Neural cell (in vitro differentiated cells): Measurements from ENCODE around the gene TAOK3. TPM values are rescaled to one million over a fixed set of nuclear protein-coding genes. Genes with fewer than 3 reads are reported as not detected.

Experiments used
- H2AFZ ChIP-seq: fragments of 200-600, 300-800 bp; sonication (generic), shearing (Covaris generic); 2 replicates; pipeline ENCODE4 v1.6.0; 2014; ENCODE audit warnings: low read depth, mild to moderate bottlenecking, antibody characterized with exemption, low read length, moderate library complexity
- H3F3A ChIP-seq: fragments of 200-600 bp; shearing (Covaris generic); 2 replicates; pipeline ENCODE4 v1.6.1; 2016; ENCODE audit warnings: mild to moderate bottlenecking, moderate library complexity, mixed read lengths, antibody characterized with exemption, low read length; ENCODE audit not compliant: insufficient read depth, poor library complexity, severe bottlenecking
- H3K27ac ChIP-seq: fragments of 200-600, 300-800 bp; sonication (generic), shearing (Covaris generic); 2 replicates; pipeline ENCODE4 v1.5.1; 2014; ENCODE audit warnings: mild to moderate bottlenecking, low read length, moderate library complexity
- H3K27me3 ChIP-seq: fragments of 300-800, 200-600 bp; sonication (generic), shearing (Covaris generic); 2 replicates; pipeline ENCODE4 v1.6.0; 2014; ENCODE audit warnings: mild to moderate bottlenecking, low read depth, low read length, moderate library complexity; ENCODE audit not compliant: insufficient read depth
- H3K36me3 ChIP-seq: fragments of 300-800, 200-600 bp; sonication (generic), shearing (Covaris generic); 2 replicates; pipeline ENCODE4 v1.5.1; 2014; ENCODE audit warnings: mild to moderate bottlenecking, antibody characterized with exemption, low read length, moderate library complexity; ENCODE audit not compliant: insufficient read depth
- H3K4me2 ChIP-seq: fragments of 300-800, 200-600 bp; sonication (generic), shearing (Covaris generic); 2 replicates; pipeline ENCODE4 v1.6.0; 2014; ENCODE audit warnings: mild to moderate bottlenecking, low read length
- H3K4me3 ChIP-seq: fragments of 300-800, 200-600 bp; sonication (generic), shearing (Covaris generic); 2 replicates; pipeline ENCODE4 v1.5.1; 2014; ENCODE audit warnings: mild to moderate bottlenecking, low read length, moderate library complexity
- H3K79me2 ChIP-seq: fragments of 200-600 bp; shearing (Covaris generic); replicated peaks from 2 replicates; pipeline ENCODE4 v1.6.0; 2014; ENCODE audit warnings: mild to moderate bottlenecking, low read length, moderate library complexity; ENCODE audit not compliant: insufficient read depth
- H3K9ac ChIP-seq: fragments of 300-800, 200-600 bp; sonication (generic), shearing (Covaris generic); 2 replicates; pipeline ENCODE4 v1.6.1; 2016; ENCODE audit warnings: mild to moderate bottlenecking, low read length, mixed read lengths
- H3K9me2 ChIP-seq: fragments of 200-600 bp; shearing (Covaris generic); 2 replicates; pipeline ENCODE4 v1.6.1; 2016; ENCODE audit warnings: mild to moderate bottlenecking, low read length, mixed read lengths; ENCODE audit not compliant: insufficient read depth
- H3K9me3 ChIP-seq: fragments of 200-600, 300-800 bp; sonication (generic), shearing (Covaris generic); 2 replicates; pipeline ENCODE4 v1.6.1; 2016; ENCODE audit warnings: mild to moderate bottlenecking, mixed run types, low read length, moderate library complexity, mixed read lengths
- H4K20me1 ChIP-seq: fragments of 200-600 bp; shearing (Covaris generic); 2 replicates; pipeline ENCODE4 v1.6.1; 2016; ENCODE audit warnings: mild to moderate bottlenecking, mixed run types; ENCODE audit not compliant: insufficient read depth
- EP300 ChIP-seq: fragments of 450-650 bp; conservative IDR thresholded peaks from 2 replicates; pipeline ENCODE4 v1.6.1; 2014; ENCODE audit warnings: antibody characterized with exemption, mild to moderate bottlenecking, moderate library complexity; ENCODE audit not compliant: poor library complexity, severe bottlenecking
- EZH2 ChIP-seq: fragments of 200-600, 300-800 bp; shearing (Covaris generic), sonication (generic); IDR thresholded peaks from 2 replicates; pipeline ENCODE4 v1.6.1; 2014; ENCODE audit warnings: antibody characterized with exemption, low read length, borderline replicate concordance, mild to moderate bottlenecking; ENCODE audit not compliant: insufficient read depth, poor library complexity, severe bottlenecking
- MXI1 ChIP-seq: fragments of 450-650 bp; conservative IDR thresholded peaks from 2 replicates; pipeline ENCODE4 v1.6.1; 2014; ENCODE audit warnings: antibody characterized with exemption, mild to moderate bottlenecking; ENCODE audit not compliant: poor library complexity, severe bottlenecking
- POLR2AphosphoS5 ChIP-seq: IDR thresholded peaks from 2 replicates; pipeline ENCODE4 v1.6.1; 2012
- RAD21 ChIP-seq: fragments of 450-650 bp; conservative IDR thresholded peaks from 2 replicates; pipeline ENCODE4 v1.6.1; 2014; ENCODE audit warnings: antibody characterized with exemption, mild to moderate bottlenecking, moderate library complexity
- SMC3 ChIP-seq: fragments of 450-650 bp; conservative IDR thresholded peaks from 2 replicates; pipeline ENCODE4 v1.6.1; 2014; ENCODE audit warnings: antibody characterized with exemption, mild to moderate bottlenecking, moderate library complexity; ENCODE audit not compliant: poor library complexity
- TAF1 ChIP-seq: IDR thresholded peaks from 2 replicates; pipeline ENCODE4 v1.6.1; 2012; ENCODE audit warnings: low read depth
- polyA plus RNA-seq: library from polyadenylated mRNA; depleted of rRNA; stranded (reverse); fragments of >200 nt; gene quantifications from 2 replicates; pipeline ENCODE4 v1.2.3, GENCODE V29; 2014
- TF ChIP-seq, protein P1 (sequence below): IDR thresholded peaks from 2 replicates; pipeline ENCODE4 v1.6.1; 2012; ENCODE audit warnings: borderline replicate concordance
- TF ChIP-seq, protein P2 (sequence below): fragments of 450-650 bp; IDR thresholded peaks from 2 replicates; pipeline ENCODE4 v1.5.1; 2014; ENCODE audit warnings: antibody characterized with exemption, mild to moderate bottlenecking, moderate library complexity; ENCODE audit not compliant: poor library complexity, severe bottlenecking

TAOK3 gene
- polyA plus RNA-seq, 1 donor from 2014 or later, result 148 TPM

DNA sequence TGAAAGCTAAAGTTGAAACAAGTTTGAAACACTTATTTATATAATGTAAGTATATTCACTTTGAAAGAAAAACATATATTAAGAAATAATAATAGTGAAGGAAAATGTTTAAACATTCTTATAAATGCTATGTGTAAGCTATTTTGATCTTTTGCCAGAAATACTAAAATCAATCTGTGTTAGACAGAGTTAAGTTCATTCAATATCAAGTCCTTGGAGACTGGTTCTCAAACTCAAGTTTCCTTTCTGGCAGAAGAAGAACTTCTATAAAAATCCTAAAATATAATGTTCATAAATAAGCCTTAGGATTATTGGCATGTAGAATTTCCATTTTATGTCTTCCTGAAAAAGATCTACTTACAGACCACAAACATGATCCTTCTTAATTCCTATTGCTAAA, 45.3 kb downstream of the TAOK3 start:
- Histone ChIP-seq H3K79me2 (no peaks in the 10 kb centered on the region), H3K36me3 (no peaks in the 10 kb centered on the region), H2AFZ (no peak overlapping the region)

DNA sequence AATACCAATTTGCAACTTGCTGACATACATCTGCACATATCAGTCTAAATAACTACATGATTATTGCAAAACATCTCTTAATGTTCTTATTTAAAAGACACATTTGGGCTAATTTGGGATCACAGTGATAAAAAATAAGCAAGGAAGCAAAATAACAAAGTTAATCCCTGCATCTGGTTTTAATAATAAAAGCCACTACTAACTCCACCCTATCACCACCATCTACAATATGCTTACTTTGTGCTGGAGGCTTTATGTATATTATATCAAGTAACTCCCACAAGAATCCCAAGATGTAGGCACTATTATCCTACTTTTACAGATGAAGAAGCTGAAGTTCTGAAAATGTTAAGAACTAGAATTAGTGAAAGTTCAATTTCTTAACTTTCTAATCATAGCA, 45.7 kb downstream of the TAOK3 start:
- Histone ChIP-seq H3K9me2 (no peaks in the 10 kb centered on the region), H3K27me3 (no peaks in the 10 kb centered on the region), H3K9ac (no peak overlapping the region), H3K4me3 (no peak overlapping the region), H3K4me2 (no peak overlapping the region), H3K27ac (no peak overlapping the region), H2AFZ (no peak overlapping the region), H4K20me1 (no peaks in the 10 kb centered on the region), H3K79me2 (no peaks in the 10 kb centered on the region), H3K36me3 (no peaks in the 10 kb centered on the region), H3F3A (no peaks in the 10 kb centered on the region), H3K9me3 (no peaks in the 10 kb centered on the region)
- TF ChIP-seq EP300 (no peak), SMC3 (no peak), RAD21 (no peak)

More for the DNA sequence above, 45.3 kb downstream of the TAOK3 start:
- H3K9me2 ChIP-seq, result no peaks in the 10 kb centered on the region
- no peak overlapping the region for H3K27ac ChIP-seq
- H3K9ac ChIP-seq, result no peak overlapping the region
- H4K20me1 ChIP-seq, result no peaks in the 10 kb centered on the region
- H3K27me3 ChIP-seq, result no peaks in the 10 kb centered on the region
- TF ChIP-seq EP300 (no peak), TAF1 (no peak), POLR2AphosphoS5 (no peak), SMC3 (no peak), RAD21 (no peak), MXI1 (no peak), EZH2 (no peak)
- TF ChIP-seq, protein P1, sequence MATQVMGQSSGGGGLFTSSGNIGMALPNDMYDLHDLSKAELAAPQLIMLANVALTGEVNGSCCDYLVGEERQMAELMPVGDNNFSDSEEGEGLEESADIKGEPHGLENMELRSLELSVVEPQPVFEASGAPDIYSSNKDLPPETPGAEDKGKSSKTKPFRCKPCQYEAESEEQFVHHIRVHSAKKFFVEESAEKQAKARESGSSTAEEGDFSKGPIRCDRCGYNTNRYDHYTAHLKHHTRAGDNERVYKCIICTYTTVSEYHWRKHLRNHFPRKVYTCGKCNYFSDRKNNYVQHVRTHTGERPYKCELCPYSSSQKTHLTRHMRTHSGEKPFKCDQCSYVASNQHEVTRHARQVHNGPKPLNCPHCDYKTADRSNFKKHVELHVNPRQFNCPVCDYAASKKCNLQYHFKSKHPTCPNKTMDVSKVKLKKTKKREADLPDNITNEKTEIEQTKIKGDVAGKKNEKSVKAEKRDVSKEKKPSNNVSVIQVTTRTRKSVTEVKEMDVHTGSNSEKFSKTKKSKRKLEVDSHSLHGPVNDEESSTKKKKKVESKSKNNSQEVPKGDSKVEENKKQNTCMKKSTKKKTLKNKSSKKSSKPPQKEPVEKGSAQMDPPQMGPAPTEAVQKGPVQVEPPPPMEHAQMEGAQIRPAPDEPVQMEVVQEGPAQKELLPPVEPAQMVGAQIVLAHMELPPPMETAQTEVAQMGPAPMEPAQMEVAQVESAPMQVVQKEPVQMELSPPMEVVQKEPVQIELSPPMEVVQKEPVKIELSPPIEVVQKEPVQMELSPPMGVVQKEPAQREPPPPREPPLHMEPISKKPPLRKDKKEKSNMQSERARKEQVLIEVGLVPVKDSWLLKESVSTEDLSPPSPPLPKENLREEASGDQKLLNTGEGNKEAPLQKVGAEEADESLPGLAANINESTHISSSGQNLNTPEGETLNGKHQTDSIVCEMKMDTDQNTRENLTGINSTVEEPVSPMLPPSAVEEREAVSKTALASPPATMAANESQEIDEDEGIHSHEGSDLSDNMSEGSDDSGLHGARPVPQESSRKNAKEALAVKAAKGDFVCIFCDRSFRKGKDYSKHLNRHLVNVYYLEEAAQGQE, result no peak
- TF ChIP-seq, protein P2, sequence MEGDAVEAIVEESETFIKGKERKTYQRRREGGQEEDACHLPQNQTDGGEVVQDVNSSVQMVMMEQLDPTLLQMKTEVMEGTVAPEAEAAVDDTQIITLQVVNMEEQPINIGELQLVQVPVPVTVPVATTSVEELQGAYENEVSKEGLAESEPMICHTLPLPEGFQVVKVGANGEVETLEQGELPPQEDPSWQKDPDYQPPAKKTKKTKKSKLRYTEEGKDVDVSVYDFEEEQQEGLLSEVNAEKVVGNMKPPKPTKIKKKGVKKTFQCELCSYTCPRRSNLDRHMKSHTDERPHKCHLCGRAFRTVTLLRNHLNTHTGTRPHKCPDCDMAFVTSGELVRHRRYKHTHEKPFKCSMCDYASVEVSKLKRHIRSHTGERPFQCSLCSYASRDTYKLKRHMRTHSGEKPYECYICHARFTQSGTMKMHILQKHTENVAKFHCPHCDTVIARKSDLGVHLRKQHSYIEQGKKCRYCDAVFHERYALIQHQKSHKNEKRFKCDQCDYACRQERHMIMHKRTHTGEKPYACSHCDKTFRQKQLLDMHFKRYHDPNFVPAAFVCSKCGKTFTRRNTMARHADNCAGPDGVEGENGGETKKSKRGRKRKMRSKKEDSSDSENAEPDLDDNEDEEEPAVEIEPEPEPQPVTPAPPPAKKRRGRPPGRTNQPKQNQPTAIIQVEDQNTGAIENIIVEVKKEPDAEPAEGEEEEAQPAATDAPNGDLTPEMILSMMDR, result no peak
- no peak overlapping the region for H3K4me2 ChIP-seq
- H3K9me3 ChIP-seq, result no peaks in the 10 kb centered on the region
- H3K4me3 ChIP-seq, result no peak overlapping the region
- no peaks in the 10 kb centered on the region for H3F3A ChIP-seq

DNA sequence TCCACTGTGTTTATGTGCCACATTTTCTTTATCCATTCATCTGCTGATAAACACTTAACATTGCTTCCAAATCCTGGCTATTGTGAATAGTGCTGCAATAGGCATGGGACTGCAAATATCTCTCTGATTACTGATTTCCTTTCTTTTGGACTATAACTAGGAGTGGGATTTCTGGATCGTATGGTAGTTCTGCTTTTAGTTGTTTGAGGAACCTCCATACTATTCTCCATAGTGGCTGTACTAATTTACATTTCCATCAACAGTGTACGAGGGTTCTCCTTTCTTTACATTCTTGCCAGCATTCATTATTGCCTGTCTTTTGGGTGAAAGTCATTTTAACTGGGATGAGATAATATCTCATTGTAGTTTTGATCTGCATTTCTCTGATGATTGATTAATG, 47.6 kb downstream of the TAOK3 start:
- Histone ChIP-seq H3K79me2 (no peaks in the 10 kb centered on the region), H2AFZ (no peak overlapping the region), H3K9ac (no peak overlapping the region)

More for the DNA sequence above, 47.6 kb downstream of the TAOK3 start:
- H3K9me2 ChIP-seq, result no peaks in the 10 kb centered on the region
- no peaks in the 10 kb centered on the region for H4K20me1 ChIP-seq
- H3K4me3 ChIP-seq, result no peak overlapping the region
- H3F3A ChIP-seq, result no peaks in the 10 kb centered on the region
- H3K27ac ChIP-seq, result no peak overlapping the region
- H3K4me2 ChIP-seq, result no peak overlapping the region
- no peaks in the 10 kb centered on the region for H3K36me3 ChIP-seq
- TF ChIP-seq SMC3 (no peak), RAD21 (no peak), EZH2 (no peak), EP300 (no peak), MXI1 (no peak), TAF1 (no peak), POLR2AphosphoS5 (no peak)
- TF ChIP-seq, protein P2, result no peak
- TF ChIP-seq, protein P1, result no peak
- no peaks in the 10 kb centered on the region for H3K27me3 ChIP-seq
- H3K9me3 ChIP-seq, result no peaks in the 10 kb centered on the region
